Measurements from ENCODE around the gene TMEM147.

TMEM147 gene

DNA sequence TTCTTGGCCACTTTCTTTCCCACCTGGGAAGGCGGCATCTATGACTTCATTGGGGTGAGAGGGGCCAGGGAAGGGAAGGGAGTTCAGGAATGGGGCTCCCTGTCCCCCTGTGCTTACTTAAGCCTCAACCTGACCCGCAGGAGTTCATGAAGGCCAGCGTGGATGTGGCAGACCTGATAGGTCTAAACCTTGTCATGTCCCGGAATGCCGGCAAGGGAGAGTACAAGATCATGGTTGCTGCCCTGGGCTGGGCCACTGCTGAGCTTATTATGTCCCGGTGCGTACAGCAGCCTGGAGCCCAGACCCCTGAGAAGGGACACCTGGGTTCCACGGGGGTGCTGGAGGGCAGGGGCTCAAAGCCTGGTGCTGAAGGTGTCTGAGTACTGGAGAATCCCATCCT, 1.1 kb downstream of the TMEM147 start:
- peaks cover 10% of the 10 kb centered on the region for H3K36me3 Mint-ChIP-seq
- CTCF ChIA-PET = interaction anchor here (0.7 kb wide), 1 partner anchor 407 kb away, joined by 3 read pairs; no protein-coding TSS in a partner anchor
- peak overlapping the region; percentile 83 for H3K27ac Mint-ChIP-seq
- H3K27me3 Mint-ChIP-seq = no peaks in the 10 kb centered on the region
- H3K4me3 Mint-ChIP-seq = peak overlapping the region; percentile 87
- DNase-seq = no peak
- peaks cover 36% of the 10 kb centered on the region for H3K4me1 Mint-ChIP-seq
- no peaks in the 10 kb centered on the region for H3K9me3 Mint-ChIP-seq

DNA sequence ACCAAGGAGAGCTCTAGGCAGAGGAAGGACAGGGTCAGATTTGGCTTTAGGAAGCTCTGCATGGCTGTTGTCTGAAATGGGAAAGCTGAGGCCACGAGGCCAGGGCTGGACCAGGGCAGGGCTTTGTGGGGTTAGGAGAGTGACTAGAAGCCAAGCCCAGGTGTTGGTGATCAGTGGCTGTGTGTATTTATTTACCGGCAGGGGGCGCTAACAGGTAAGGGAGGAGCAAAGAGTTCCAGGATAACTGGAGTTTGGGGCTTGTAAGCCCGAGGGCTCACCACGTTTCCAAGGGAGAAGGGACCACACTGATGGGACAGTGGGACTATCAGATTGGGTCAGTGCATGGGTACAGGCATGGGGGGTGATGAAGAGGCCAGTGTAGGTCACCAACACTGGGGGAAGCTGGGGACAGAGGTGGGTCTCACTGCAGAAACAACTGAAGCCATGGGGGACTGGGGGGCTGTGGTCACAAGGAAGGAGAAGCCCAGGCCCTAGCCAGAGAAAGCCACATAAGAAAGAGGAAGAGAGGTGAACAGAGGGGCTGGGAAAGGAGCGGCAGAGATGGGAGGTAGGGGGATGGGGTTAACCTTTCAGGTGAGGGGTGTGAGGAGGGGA, 3.9 kb downstream of the TMEM147 start:
- CTCF ChIA-PET = interaction anchor here (0.7 to 3.4 kb wide), 17 partner anchors 9 to 270 kb away, joined by 3 to 20 read pairs (median 4); no protein-coding TSS in a partner anchor
- Mint-ChIP-seq H3K9me3 (no peaks in the 10 kb centered on the region), H3K4me3 (no peak overlapping the region), H3K4me1 (peaks cover 32% of the 10 kb centered on the region), H3K27ac (no peak overlapping the region), H3K36me3 (peaks cover 10% of the 10 kb centered on the region), H3K27me3 (peaks cover 8% of the 10 kb centered on the region)
- peak; percentile 71 for DNase-seq

DNA sequence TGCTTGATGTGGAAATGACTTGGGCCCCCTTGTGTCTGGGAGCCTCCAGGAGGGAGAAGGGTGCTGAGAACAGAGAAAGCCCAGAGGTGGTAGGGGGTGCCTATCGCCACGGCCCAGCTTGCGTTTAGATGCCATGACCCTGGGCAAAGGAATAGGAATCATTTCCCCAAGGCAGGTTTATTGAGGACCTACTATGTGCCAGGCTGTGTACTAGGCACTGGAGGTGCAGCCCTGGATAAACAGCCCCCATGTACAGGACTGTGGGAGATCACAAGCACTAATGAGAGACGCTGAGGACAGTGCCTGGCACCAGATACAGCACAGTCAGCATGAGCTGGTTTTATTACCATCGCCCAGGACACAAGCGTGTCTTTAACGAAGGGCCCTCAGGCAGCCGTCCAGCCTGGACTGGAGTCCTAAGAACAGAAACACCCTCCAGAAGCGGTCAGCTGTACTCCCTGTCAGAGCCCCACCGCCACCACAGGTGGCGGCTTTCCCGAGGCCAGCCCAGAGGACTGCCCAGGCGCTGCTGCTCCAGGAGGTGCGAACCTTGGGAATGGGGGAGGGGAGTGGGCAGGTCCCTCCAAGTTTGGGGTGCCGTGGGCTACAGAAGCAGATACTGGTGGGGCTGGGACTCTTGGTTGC, 4.6 kb downstream of the TMEM147 start:
- CTCF ChIA-PET = interaction anchor here (0.8 to 3.4 kb wide), 5 partner anchors 8 to 144 kb away, joined by 3 to 20 read pairs (median 12); no protein-coding TSS in a partner anchor

DNA sequence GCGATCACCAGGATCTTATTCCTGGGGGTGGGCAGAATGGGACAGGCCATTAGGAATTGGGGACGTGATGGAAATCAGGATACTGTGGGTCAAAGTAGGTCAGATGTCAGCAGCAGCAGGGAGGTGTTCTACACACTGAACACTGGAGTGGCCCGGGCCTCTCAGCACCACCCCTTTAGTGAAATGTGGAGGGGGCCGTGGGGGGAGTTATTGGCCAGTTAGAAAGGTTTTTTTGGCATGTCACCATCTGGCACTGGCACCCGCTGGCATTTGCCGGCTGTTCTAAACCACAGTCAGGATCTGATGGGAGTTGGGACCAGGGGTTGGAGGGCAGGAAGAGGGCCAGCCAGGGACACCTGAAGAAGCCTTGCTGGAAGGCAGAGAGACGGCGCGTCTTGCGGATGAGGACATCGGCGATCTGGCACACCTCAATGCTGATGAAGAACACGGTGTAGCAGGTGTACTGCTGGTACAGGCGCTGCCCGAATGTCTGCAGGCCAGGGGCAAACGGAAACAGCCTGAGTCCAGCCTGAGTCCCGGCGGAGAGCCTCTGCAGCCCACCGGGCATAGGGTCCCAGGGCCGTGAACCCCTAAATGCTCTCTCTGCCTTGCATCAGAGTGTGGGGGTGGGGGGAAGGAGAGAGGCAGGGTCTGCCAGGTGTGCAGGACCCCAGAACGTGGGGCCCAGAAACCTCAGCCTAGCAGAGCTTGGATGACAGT, 5.8 kb downstream of the TMEM147 start:
- CTCF ChIA-PET = no interaction called here
- Mint-ChIP-seq H3K4me1 (peaks cover 20% of the 10 kb centered on the region), H3K27ac (no peak overlapping the region), H3K9me3 (no peaks in the 10 kb centered on the region), H3K36me3 (peaks cover 10% of the 10 kb centered on the region), H3K27me3 (peaks cover 18% of the 10 kb centered on the region), H3K4me3 (no peak overlapping the region)
- no peak for DNase-seq

More for the DNA sequence above, 4.6 kb downstream of the TMEM147 start:
- no peaks in the 10 kb centered on the region for H3K9me3 Mint-ChIP-seq
- no peak for DNase-seq
- H3K27me3 Mint-ChIP-seq = peaks cover 12% of the 10 kb centered on the region
- H3K27ac Mint-ChIP-seq = no peak overlapping the region
- peaks cover 25% of the 10 kb centered on the region for H3K4me1 Mint-ChIP-seq
- H3K36me3 Mint-ChIP-seq = peaks cover 10% of the 10 kb centered on the region
- no peak overlapping the region for H3K4me3 Mint-ChIP-seq

DNA sequence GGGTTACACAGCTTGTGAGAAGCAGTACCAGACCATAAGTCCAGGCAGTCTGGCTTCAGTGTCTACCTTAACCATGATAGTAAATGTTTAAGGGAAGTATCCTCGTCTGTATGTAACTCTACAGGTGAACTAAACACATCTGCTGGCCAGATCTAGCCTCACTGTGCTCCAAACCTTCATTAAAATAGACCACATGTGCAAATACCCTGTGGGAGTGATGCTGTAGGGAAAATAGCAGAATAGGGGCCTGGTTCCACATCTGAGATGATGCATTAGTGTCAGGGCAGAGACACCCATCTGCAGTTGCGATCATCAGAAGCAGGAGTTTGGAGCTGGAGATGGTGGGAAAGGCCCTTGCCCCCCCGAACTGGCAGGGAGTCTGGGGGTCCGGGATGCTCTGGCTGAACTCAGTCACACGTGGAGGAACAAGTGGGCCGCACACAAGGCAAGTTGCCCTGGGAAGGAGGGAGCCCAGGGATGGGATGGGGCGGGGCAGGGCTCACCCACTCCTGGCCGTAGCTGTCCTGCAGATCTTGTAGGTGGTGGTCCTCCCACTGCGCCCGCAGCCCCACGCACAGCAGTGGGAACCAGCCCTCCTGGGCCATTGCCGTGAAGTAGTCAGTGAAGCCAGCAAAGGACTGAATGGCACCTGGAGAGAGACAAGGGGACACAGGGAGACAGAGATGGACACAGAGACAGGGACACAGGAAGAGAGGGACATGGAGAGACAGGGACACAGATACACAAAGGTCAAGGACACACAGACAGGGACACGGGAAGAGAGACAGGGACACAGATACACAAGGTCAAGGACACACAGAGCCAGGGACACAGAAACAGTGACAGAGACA, 7.3 kb downstream of the TMEM147 start:
- no peak overlapping the region for H3K4me3 Mint-ChIP-seq
- CTCF ChIA-PET = no interaction called here
- H3K27me3 Mint-ChIP-seq = peaks cover 33% of the 10 kb centered on the region
- no peak for DNase-seq
- peak overlapping the region; percentile 34 for H3K27ac Mint-ChIP-seq
- H3K4me1 Mint-ChIP-seq = peaks cover 12% of the 10 kb centered on the region
- peaks cover 3% of the 10 kb centered on the region for H3K36me3 Mint-ChIP-seq
- H3K9me3 Mint-ChIP-seq = no peaks in the 10 kb centered on the region

DNA sequence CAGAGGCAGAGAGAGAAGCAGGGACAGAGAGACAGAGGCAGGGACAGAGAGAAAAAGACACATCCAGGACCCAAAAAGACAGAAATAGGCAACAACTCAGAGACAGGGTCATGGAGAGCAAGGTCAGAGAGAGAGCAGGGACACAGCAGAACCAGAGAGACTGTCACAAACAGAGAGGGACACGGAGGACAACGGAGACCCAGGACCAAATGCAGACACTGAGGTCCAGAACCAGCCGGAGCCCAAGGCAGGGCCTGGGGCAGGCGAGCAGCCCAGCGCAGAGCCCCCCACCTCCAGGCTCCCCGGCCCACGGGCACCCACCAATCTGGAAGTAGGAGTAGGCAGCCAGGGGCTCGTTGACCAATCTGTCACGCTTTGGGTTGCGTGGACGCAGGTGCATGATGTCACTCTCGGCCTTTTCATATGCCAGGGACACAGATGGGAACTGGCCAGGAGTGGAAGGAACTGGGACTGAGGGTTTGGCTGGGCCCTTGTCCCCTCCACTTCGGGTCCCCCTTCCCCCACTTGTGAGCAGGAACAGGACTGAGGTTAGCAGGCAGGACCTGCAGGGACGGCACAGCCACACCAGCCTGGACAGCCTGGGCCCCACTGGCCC, 8.1 kb downstream of the TMEM147 start:
- CTCF ChIA-PET = no interaction called here
- H3K9me3 Mint-ChIP-seq = no peaks in the 10 kb centered on the region
- peaks cover 40% of the 10 kb centered on the region for H3K27me3 Mint-ChIP-seq
- H3K4me1 Mint-ChIP-seq = peaks cover 12% of the 10 kb centered on the region
- no peak for DNase-seq
- H3K36me3 Mint-ChIP-seq = peaks cover 2% of the 10 kb centered on the region
- H3K4me3 Mint-ChIP-seq = no peak overlapping the region
- no peak overlapping the region for H3K27ac Mint-ChIP-seq

DNA sequence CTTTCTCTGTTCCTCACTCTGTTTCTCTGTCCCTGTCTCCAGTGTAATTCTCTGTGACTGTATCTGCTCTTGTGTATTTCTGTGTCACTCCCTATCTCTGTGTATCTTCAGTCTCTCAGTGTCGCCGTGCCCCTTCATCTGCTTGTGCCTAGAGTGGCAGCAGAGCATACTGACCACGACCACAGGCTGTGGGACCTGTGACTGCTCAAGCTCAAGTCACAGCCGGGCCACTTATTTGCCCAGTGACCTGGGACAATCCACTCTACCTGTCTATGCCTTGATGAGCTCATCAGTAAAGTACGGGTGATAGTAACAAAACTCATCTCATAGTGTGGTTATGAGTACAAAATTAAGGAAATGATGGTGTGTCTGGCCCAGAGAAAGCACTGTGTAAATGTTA, 8.7 kb downstream of the TMEM147 start:
- no peak for DNase-seq
- H3K27ac Mint-ChIP-seq = no peak overlapping the region
- H3K4me1 Mint-ChIP-seq = peaks cover 13% of the 10 kb centered on the region
- H3K4me3 Mint-ChIP-seq = no peak overlapping the region
- H3K36me3 Mint-ChIP-seq = peaks cover under 1% of the 10 kb centered on the region
- peaks cover 46% of the 10 kb centered on the region for H3K27me3 Mint-ChIP-seq
- CTCF ChIA-PET = interaction anchor here (1.2 kb wide), 1 partner anchor 138 kb away, joined by 3 read pairs; no protein-coding TSS in a partner anchor
- no peaks in the 10 kb centered on the region for H3K9me3 Mint-ChIP-seq

DNA sequence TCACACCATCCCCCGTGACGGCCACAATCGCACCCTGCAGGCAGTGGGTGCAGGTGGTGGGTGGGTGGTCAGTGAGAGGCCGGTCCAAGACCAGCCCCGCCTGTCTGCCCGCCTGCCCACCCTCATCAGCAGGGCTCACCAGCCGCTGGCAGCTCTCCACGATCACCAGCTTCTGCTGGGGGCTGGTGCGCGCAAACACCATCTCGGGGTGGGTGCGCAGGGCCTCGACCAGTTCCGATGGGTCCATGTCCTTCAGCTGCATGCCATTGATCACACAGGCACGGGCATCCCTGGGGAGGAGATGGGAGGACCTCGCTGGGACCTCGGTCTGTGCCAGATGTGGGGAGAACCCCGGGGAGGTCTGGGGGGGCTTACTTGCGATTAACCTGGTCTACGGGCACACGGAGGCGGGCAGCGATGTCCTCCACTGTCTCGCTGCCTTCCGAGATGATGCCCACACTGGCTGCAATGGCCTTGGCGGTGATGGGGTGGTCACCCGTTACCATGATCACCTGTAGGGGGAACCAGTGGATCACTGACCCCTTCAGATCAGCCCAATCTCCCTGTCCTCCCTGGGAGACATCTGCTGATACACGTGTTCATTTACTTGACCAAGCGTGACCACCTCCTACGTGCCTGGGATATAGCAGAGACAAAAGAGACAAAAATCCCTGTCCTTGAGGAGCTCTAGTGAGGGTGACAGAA, 10.0 kb downstream of the TMEM147 start:
- no peaks in the 10 kb centered on the region for H3K36me3 Mint-ChIP-seq
- no peak for DNase-seq
- no peak overlapping the region for H3K27ac Mint-ChIP-seq
- no peaks in the 10 kb centered on the region for H3K9me3 Mint-ChIP-seq
- CTCF ChIA-PET = interaction anchor here (1.0 to 1.3 kb wide), 4 partner anchors 7 to 137 kb away, joined by 3 to 4 read pairs (median 3); no protein-coding TSS in a partner anchor
- H3K27me3 Mint-ChIP-seq = peaks cover 60% of the 10 kb centered on the region
- peaks cover 12% of the 10 kb centered on the region for H3K4me1 Mint-ChIP-seq
- H3K4me3 Mint-ChIP-seq = no peak overlapping the region

DNA sequence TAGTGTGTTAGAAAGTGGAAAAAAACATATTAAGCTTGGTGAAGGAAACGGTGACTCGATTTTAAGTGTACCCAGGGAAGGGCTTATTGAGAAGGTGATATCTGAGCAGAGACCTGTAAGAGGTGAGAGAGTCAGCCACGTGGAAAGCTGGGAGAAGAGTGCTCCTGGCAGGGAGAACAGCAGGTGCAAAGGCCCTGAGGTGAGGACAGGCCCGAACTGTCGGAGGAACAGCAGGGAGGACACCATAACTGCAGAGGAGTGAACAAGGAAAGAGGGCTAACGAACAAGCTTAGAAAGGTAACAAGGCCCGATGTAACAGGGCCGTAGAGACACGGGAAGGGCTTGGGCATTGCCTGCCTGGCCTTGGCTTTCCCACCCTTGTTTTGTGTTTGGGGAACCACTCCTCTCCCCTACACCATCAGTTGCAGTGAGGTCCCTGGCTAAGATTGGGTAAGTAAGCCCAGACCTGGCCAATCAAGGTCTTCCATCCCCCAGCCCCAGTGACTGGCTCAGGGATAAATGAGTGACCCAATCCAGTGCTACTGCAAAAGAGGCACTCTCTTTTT, 10.7 kb downstream of the TMEM147 start:
- Mint-ChIP-seq H3K4me1 (peaks cover 12% of the 10 kb centered on the region), H3K9me3 (no peaks in the 10 kb centered on the region), H3K36me3 (no peaks in the 10 kb centered on the region), H3K4me3 (no peak overlapping the region), H3K27ac (no peak overlapping the region), H3K27me3 (peaks cover 67% of the 10 kb centered on the region)
- DNase-seq = no peak
- CTCF ChIA-PET = interaction anchor here (1.0 to 1.3 kb wide), 4 partner anchors 8 to 264 kb away, joined by 3 to 4 read pairs (median 3); no protein-coding TSS in a partner anchor

DNA sequence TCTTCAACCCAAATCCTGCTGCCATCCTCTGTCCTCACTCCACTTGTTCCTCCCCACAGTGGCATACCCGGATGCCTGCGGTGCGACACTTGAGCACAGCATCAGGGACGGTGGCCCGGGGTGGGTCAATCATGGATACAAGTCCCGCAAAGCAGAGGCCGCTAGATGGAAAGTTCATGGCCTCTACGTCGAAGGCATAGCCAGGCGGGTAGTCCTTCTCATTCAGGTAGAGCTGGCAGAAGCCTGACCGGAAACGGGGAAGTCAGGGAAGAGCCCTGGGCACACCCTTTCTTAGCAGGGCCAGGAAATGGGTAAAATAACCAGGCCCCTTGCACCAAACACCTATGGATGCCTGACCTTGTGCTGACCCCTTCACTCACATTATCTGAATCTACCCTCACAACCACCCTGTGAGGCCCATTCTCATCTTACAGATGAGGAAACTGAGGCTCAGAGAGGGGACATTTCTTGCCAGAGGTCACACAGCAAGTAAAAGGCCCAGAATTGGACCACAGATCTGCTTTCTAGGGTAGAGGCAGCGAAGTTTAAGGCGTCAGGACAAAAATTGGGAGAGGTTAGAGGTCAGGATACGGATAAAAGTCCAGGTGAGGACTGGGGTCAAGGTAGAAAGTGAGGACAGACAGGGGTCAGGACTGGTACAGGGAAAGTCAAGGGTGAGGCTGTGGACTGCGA, 11.6 kb downstream of the TMEM147 start:
- Mint-ChIP-seq H3K4me3 (peak overlapping the region; percentile 50), H3K36me3 (no peaks in the 10 kb centered on the region), H3K27ac (no peak overlapping the region), H3K4me1 (peaks cover 12% of the 10 kb centered on the region), H3K27me3 (peaks cover 73% of the 10 kb centered on the region), H3K9me3 (no peaks in the 10 kb centered on the region)
- CTCF ChIA-PET = interaction anchor here (1.1 to 1.4 kb wide), 4 partner anchors 8 to 263 kb away, joined by 3 to 12 read pairs (median 4); no protein-coding TSS in a partner anchor
- DNase-seq = no peak

DNA sequence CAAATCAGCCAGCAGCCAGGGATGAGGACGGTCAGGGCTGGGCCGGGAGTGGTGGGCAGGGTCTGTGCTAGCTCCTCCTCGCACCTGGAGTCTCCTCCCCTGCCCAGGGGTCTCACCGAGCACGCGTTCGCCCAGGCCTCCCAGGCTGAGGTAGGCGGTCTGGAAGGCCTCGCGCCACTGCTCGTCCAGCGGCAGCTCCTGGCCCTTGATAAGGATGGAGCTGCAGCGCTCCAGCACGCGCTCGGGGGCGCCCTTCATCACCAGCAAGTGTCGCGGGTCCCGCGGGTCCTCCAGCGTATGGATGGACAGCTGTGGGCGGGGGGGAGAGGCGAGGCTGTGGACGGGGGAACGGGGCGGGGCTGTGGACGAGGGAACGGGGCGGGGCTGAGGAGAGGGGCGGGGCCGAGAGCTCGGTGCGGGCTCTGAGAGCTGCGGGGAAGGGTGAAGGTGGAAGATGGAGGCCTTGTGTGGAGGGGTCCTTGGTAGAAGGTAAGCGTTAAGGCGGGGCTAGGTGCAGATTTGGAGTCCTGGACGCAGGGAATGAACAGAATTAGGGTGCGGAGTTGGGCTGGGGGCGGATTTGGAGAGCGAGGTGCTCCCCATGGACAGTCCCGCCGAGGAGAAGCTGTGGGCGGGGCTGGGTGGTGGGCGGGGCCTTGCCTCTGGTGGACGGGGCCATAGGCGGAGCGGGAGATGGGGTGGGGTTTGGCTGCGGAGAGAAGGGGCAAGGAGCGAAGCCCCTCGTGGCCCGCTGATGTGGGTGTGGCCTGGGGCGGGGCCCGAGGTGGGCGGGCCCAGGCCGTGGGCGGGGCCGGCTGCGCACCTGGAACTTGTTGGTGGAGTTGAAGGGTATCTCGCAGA, 12.3 kb downstream of the TMEM147 start:
- peak; percentile 64 for DNase-seq
- Mint-ChIP-seq H3K27ac (no peak overlapping the region), H3K27me3 (peaks cover 79% of the 10 kb centered on the region), H3K4me1 (peaks cover 12% of the 10 kb centered on the region), H3K4me3 (peak overlapping the region; percentile 59), H3K9me3 (no peaks in the 10 kb centered on the region), H3K36me3 (no peaks in the 10 kb centered on the region)
- CTCF ChIA-PET = interaction anchor here (1.4 kb wide), 1 partner anchor 9 kb away, joined by 12 read pairs; no protein-coding TSS in a partner anchor

Measured in activated naive CD4-positive, alpha-beta T cell treated with anti-CD3 and anti-CD28 coated beads, Interleukin-2, amount 10 ng/mL, durations not matched to agents 7 days and 5 days (primary cell).